OCI-LY7 (cell line): ENCODE measurements around the gene HABP2. TPM values are rescaled to one million over a fixed set of nuclear protein-coding genes. Genes with fewer than 3 reads are reported as not detected.

Source experiments
- BruUV-seq: library from RNA; stranded (reverse); fragments of 400-500 nt; replicated peaks from 2 replicates; lab custom pipeline; 2021; lab: Mats Ljungman, UMichigan
- CTCF ChIA-PET: fragments of 300-600 bp; sonication (Branson Sonifier 250); formaldehyde crosslinking; loops from one replicate; lab custom pipeline; 2022; ENCODE audit warnings: antibody characterized with exemption; ENCODE audit not compliant: unreplicated experiment; lab: Charles Lee
- POLR2A ChIA-PET: fragments of 300-600 bp; sonication (Branson Sonifier 250); formaldehyde crosslinking; loops from one replicate; lab custom pipeline; 2022; ENCODE audit warnings: antibody characterized with exemption; lab: Charles Lee
- DNase-seq: peaks from one replicate; pipeline ENCODE4 v3.0.0-alpha.2; 2015; ENCODE audit warnings: low spot score
- H2AFZ ChIP-seq: fragments of 200-600 bp; sonication (generic), shearing (Covaris generic); 2 replicates; pipeline ENCODE4 v1.6.1; 2014; ENCODE audit warnings: mild to moderate bottlenecking, antibody characterized with exemption, low read length, moderate library complexity
- H3K27ac ChIP-seq: fragments of 200-600 bp; sonication (generic); 2 replicates; pipeline ENCODE4 v1.5.1; 2014; ENCODE audit warnings: mixed run types, low read depth, mild to moderate bottlenecking, moderate library complexity, low read length, inconsistent platforms; ENCODE audit not compliant: poor library complexity, severe bottlenecking
- H3K36me3 ChIP-seq: fragments of 200-600 bp; sonication (generic); 2 replicates; pipeline ENCODE4 v1.6.1; 2014; ENCODE audit warnings: mild to moderate bottlenecking, antibody characterized with exemption, low read length, moderate library complexity, mixed read lengths; ENCODE audit not compliant: insufficient read depth
- H3K4me1 ChIP-seq: fragments of 200-600 bp; sonication (generic); 2 replicates; pipeline ENCODE4 v1.5.1; 2014; ENCODE audit warnings: mild to moderate bottlenecking, low read length; ENCODE audit not compliant: insufficient read depth, poor library complexity, severe bottlenecking
- H3K4me2 ChIP-seq: fragments of 200-600 bp; sonication (generic); 2 replicates; pipeline ENCODE4 v1.6.1; 2014; ENCODE audit warnings: mild to moderate bottlenecking, low read length
- H3K4me3 ChIP-seq: fragments of 200-600 bp; sonication (generic); 2 replicates; pipeline ENCODE4 v1.5.1; 2014; ENCODE audit warnings: mild to moderate bottlenecking, low read depth, low read length; ENCODE audit not compliant: poor library complexity, severe bottlenecking
- H3K79me2 ChIP-seq: fragments of 200-600 bp; sonication (generic); 2 replicates; pipeline ENCODE4 v1.6.1; 2016; ENCODE audit warnings: low read depth, mild to moderate bottlenecking, low read length, moderate library complexity, mixed read lengths; ENCODE audit not compliant: insufficient read depth
- H3K9me2 ChIP-seq: fragments of 200-600 bp; sonication (generic); 2 replicates; pipeline ENCODE4 v1.6.1; 2016; ENCODE audit warnings: mild to moderate bottlenecking, low read length, mixed read lengths; ENCODE audit not compliant: insufficient read depth
- H3K9me3 ChIP-seq: fragments of 200-600 bp; sonication (generic); 2 replicates; pipeline ENCODE4 v1.6.1; 2014; ENCODE audit warnings: mild to moderate bottlenecking, mixed run types, low read length, mixed read lengths
- H4K20me1 ChIP-seq: fragments of 200-600 bp; sonication (generic); 2 replicates; pipeline ENCODE4 v1.6.1; 2014; ENCODE audit warnings: mild to moderate bottlenecking, antibody characterized with exemption, low read length, moderate library complexity, mixed read lengths; ENCODE audit not compliant: insufficient read depth
- CTCF ChIP-seq: fragments of 200-600 bp; sonication (generic); conservative IDR thresholded peaks from 2 replicates; pipeline ENCODE4 v1.5.1; 2014; ENCODE audit warnings: mild to moderate bottlenecking, antibody characterized with exemption, low read length, moderate library complexity, mixed read lengths
- EZH2phosphoT487 ChIP-seq: fragments of 200-600 bp; sonication (generic); IDR thresholded peaks from 2 replicates; pipeline ENCODE4 v1.6.1; 2018; ENCODE audit warnings: low read depth, borderline replicate concordance, mild to moderate bottlenecking, mixed run types, antibody characterized with exemption, low read length, moderate library complexity, mixed read lengths
- intact Hi-C: fragments of 100-400 bp; cut with micrococcal nuclease; formaldehyde crosslinking; loops from one replicate; pipeline ENCODE4 v1.10.0; 2022; ENCODE audit not compliant: unreplicated experiment
- total RNA-seq, 2 experiments: library from RNA; depleted of rRNA in 1 of 2; stranded (reverse); fragments of >200 nt in 1 of 2; shearing (Covaris generic) in 1 of 2; gene quantifications; 2 replicates each; pipeline ENCODE4 v1.2.3, GENCODE V29; 2014 to 2022

HABP2 gene
- total RNA-seq, 2 experiments from 2014 or later = not detected

- POLR2A ChIA-PET = no interaction called here
- intact Hi-C loops = no loop called here
- CTCF ChIA-PET = no interaction called here
- TF ChIP-seq CTCF = no peak
- no peak for TF ChIP-seq EZH2phosphoT487
- no TSS peak for BruUV-seq
- Histone ChIP-seq H3K27ac (no peak overlapping the region), H3K9me2 (no peaks in the 10 kb centered on the region), H3K36me3 (no peaks in the 10 kb centered on the region), H4K20me1 (no peaks in the 10 kb centered on the region), H3K4me2 (no peak overlapping the region), H2AFZ (no peak overlapping the region), H3K4me3 (no peak overlapping the region), H3K79me2 (no peaks in the 10 kb centered on the region), H3K9me3 (0 out of 2 replicates have a peak, but pooled peaks cover 7% of the 10 kb centered on the region), H3K4me1 (no peaks in the 10 kb centered on the region)
- DNase-seq = no peak
Observed at GRCh38 chr10:113515601-113516000, 37.3 kb upstream of the HABP2 start.

GRCh38 chr10:113516061-113516460 is 36.8 kb upstream of the HABP2 start:
- ChIA-PET CTCF (no interaction called here), POLR2A (no interaction called here)
- no peak overlapping the region for H3K27ac ChIP-seq
- TF ChIP-seq EZH2phosphoT487 (no peak), CTCF (no peak)
- H3K4me2 ChIP-seq = no peak overlapping the region
- no peak overlapping the region for H3K4me3 ChIP-seq
- H2AFZ ChIP-seq = no peak overlapping the region
- H3K79me2 ChIP-seq = no peaks in the 10 kb centered on the region
- no peaks in the 10 kb centered on the region for H3K36me3 ChIP-seq
- no peaks in the 10 kb centered on the region for H4K20me1 ChIP-seq
- intact Hi-C loops = no loop called here
- H3K4me1 ChIP-seq = no peaks in the 10 kb centered on the region
- DNase-seq = no peak
- 0 out of 2 replicates have a peak, but pooled peaks cover 7% of the 10 kb centered on the region for H3K9me3 ChIP-seq
- H3K9me2 ChIP-seq = no peaks in the 10 kb centered on the region
- BruUV-seq = no TSS peak

GRCh38 chr10:113517165-113517900 is 35.5 kb upstream of the HABP2 start:
- BruUV-seq = no TSS peak
- CTCF ChIA-PET = interaction anchor here (0.5 to 0.8 kb wide), 2 partner anchors 21 to 1041 kb away, joined by 3 read pairs; no protein-coding TSS in a partner anchor
- Histone ChIP-seq H2AFZ (no peak overlapping the region), H4K20me1 (no peaks in the 10 kb centered on the region), H3K9me2 (no peaks in the 10 kb centered on the region), H3K36me3 (no peaks in the 10 kb centered on the region), H3K9me3 (no peaks in the 10 kb centered on the region), H3K4me3 (no peak overlapping the region), H3K4me1 (no peaks in the 10 kb centered on the region), H3K4me2 (no peak overlapping the region), H3K79me2 (no peaks in the 10 kb centered on the region), H3K27ac (no peak overlapping the region)
- intact Hi-C loops = no loop called here
- no peak for DNase-seq
- TF ChIP-seq CTCF (no peak), EZH2phosphoT487 (no peak)
- POLR2A ChIA-PET = no interaction called here
